Skin of body (tissue), 1 donor: Measurements from ENCODE around the gene RASSF9. TPM values are rescaled to one million over a fixed set of nuclear protein-coding genes. Genes with fewer than 3 reads are reported as not detected.

Source experiments
- total RNA-seq: library from RNA; depleted of rRNA; stranded (reverse); fragments of >200 nt; gene quantifications from one replicate; pipeline ENCODE4 v1.2.3, GENCODE V29; 2014

RASSF9 gene
- total RNA-seq, 1 donor from 2014 or later: 4.9 TPM

Other genes with a start within 250 kb of the RASSF9 start
- gene NTS, start 37.9 kb upstream of the RASSF9 start, total RNA-seq: 3.7 TPM